Spleen (tissue), 11 donors: ENCODE data around the gene VENTX. TPM values are rescaled to one million over a fixed set of nuclear protein-coding genes. Genes with fewer than 3 reads are reported as not detected.

Source experiments
- DNase-seq: peaks from one replicate; pipeline ENCODE4 v3.0.0-alpha.2; 2020
- H3K27ac ChIP-seq, 8 donors: fragments of 200-600 bp; sonication (generic) in 7 of 8; 1 replicate in 4 of 8; 2 replicates in 4 of 8; pipeline versions ENCODE4 v1.5.0 to v1.8.0; 2016 to 2021; ENCODE audit warnings: inconsistent platforms in 4 of 8, mild to moderate bottlenecking in 4 of 8, moderate library complexity in 1 of 8
- H3K27me3 ChIP-seq, 7 donors: fragments of 200-600 bp; sonication (generic) in 6 of 7; replicated peaks in 1 of 7; 1 replicate in 4 of 7; 2 replicates in 3 of 7; pipeline versions ENCODE4 v1.5.0 to v1.8.0; 2016 to 2021; ENCODE audit warnings: inconsistent platforms in 3 of 7, mild to moderate bottlenecking in 1 of 7
- H3K36me3 ChIP-seq, 6 donors: fragments of 200-600 bp; sonication (generic) in 5 of 6; 1 replicate in 4 of 6; 2 replicates in 2 of 6; pipeline versions ENCODE4 v1.5.0 to v1.8.0; 2016 to 2021; ENCODE audit warnings: inconsistent platforms in 2 of 6
- H3K4me1 ChIP-seq, 6 donors: fragments of 200-600 bp; sonication (generic) in 5 of 6; 1 replicate in 3 of 6; 2 replicates in 3 of 6; pipeline versions ENCODE4 v1.5.0 to v1.8.0; 2016 to 2021; ENCODE audit warnings: inconsistent platforms in 3 of 6
- H3K4me3 ChIP-seq, 8 donors: fragments of 200-600 bp; sonication (generic) in 7 of 8; 1 replicate in 4 of 8; 2 replicates in 4 of 8; pipeline versions ENCODE4 v1.5.0 to v1.8.0; 2016 to 2021; ENCODE audit warnings: inconsistent platforms in 4 of 8, mild to moderate bottlenecking in 4 of 8, moderate library complexity in 2 of 8
- H3K9me3 ChIP-seq, 8 donors: fragments of 200-600 bp; sonication (generic) in 7 of 8; 1 replicate in 4 of 8; 2 replicates in 4 of 8; pipeline versions ENCODE4 v1.5.0 to v1.8.0; 2016 to 2021; ENCODE audit warnings: inconsistent platforms in 4 of 8
- CTCF ChIP-seq, 11 experiments: fragments of 200-600 bp in 7 of 11; fragments of 450-650 bp in 4 of 11; sonication (generic) in 4 of 11; IDR thresholded peaks in 8 of 11; conservative IDR thresholded peaks in 3 of 11; 1 replicate in 7 of 11; 2 replicates in 4 of 11; pipeline versions ENCODE4 v1.4.0 to v1.8.0; 2016 to 2021; ENCODE audit warnings: antibody characterized with exemption in 11 of 11, inconsistent platforms in 4 of 11, mild to moderate bottlenecking in 1 of 11
- POLR2A ChIP-seq, 3 donors: fragments of 450-650 bp; IDR thresholded peaks; one replicate each; pipeline ENCODE4 v1.5.1; 2017; ENCODE audit warnings: antibody characterized with exemption in 3 of 3, mild to moderate bottlenecking in 1 of 3
- POLR2AphosphoS5 ChIP-seq, 3 donors: sonication (generic); formaldehyde crosslinking; IDR thresholded peaks; one replicate each; pipeline ENCODE4 v1.5.1; 2017; ENCODE audit warnings: antibody characterized with exemption in 3 of 3
- WGBS, 5 donors: extraction: QIAGEN DNeasy Blood & Tissue Kit in 3 of 5; methylation state at CpG; one replicate each; pipeline versions ENCODE4 v1.1.5 to v1.1.7; 2013 to 2018; 5-methylcytosine and 5-hydroxymethylcytosine counted together
- intact Hi-C: fragments of 100-400 bp; cut with DNase I; formaldehyde crosslinking; loops from one replicate; pipeline ENCODE4 v1.15.0; 2023; ENCODE audit warnings: low total_unique reads
- polyA plus RNA-seq, 3 donors: library from polyadenylated mRNA; stranded (reverse); fragments of 200-250 nt; gene quantifications; one replicate each; pipeline ENCODE4 v1.2.1, GENCODE V29; 2013
- total RNA-seq, 7 donors: library from RNA; depleted of rRNA in 3 of 7; stranded (reverse); fragments of >200 nt in 3 of 7; fragmentation: NEBNext Ultra II Directional in 4 of 7; extraction: Animal tissue kit (Norgen Biotek cat#: 25700) in 4 of 7; gene quantifications; one replicate each; pipeline versions ENCODE4 v1.1.0 to v1.2.1, GENCODE V29; 2016 to 2021
- donor health status: healthy with polysubstance abuse.
- donor health status: DM: no; HTN: no; CAD: no; lungs with moderate emphysema.
- donor health status: DM: no; HTN: no; CAD: no.
- donor health status: Bipolar disorder and iron deficiency.
- donor health status: healthy.
- donor health status: DM: no; HTN: no; CAD: no.
- donor health status: DM: yes; HTN: yes; CAD: no.

Gene VENTX
- total and polyA plus RNA-seq, 10 donors: 0.76 to 10.4 (median 3.2) TPM

GRCh38 chr10:133259602-133259989 lies 21.9 kb downstream of the VENTX start:
- Histone ChIP-seq H3K4me3 (peak overlapping the region in 1 of 8 donors; percentile 54), H3K9me3 (no peaks in the 10 kb centered on the region), H3K4me1 (peaks cover 29 to 78% (median 67%) of the 10 kb centered on the region in 6 donors), H3K27me3 (peaks cover 0 to 8% (median 0%) of the 10 kb centered on the region in 7 donors), H3K27ac (peak overlapping the region in 7 of 8 donors; percentile 61 to 89 (median 71)), H3K36me3 (peaks cover 0 to 15% (median 2%) of the 10 kb centered on the region in 6 donors)
- whole genome bisulfite sequencing, 5 donors: 46 to 67% (median 56%) methylated on average over 8 to 12 of the region's 12 CpGs
- no peak for DNase-seq
- TF ChIP-seq CTCF (IDR thresholded peaks at IDR 0.05 in 8 of 11, conservative IDR thresholded peaks at IDR 0.05 in 3 of 11) (no peak), POLR2A (IDR thresholded peaks at IDR 0.05) (no peak), POLR2AphosphoS5 (IDR thresholded peaks at IDR 0.05) (no peak)
- intact Hi-C loops: loop anchor here (10.0 kb wide), 1 partner anchor 115 kb away; no protein-coding TSS in a partner anchor

- Histone ChIP-seq H3K27me3 (no peaks in the 10 kb centered on the region), H3K27ac (peak overlapping the region; percentile 74 to 96 (median 88)), H3K4me1 (peaks cover 29 to 92% (median 68%) of the 10 kb centered on the region in 6 donors), H3K36me3 (peaks cover 0 to 22% (median 2%) of the 10 kb centered on the region in 6 donors), H3K4me3 (peak overlapping the region; percentile 48 to 83 (median 76)), H3K9me3 (no peaks in the 10 kb centered on the region)
- intact Hi-C loops: no loop called here
- DNase-seq: peak; percentile 95
- WGBS, 5 donors: 15 to 40% (median 19%) methylated on average over 21 to 50 of the region's 50 CpGs
- TF ChIP-seq CTCF (IDR thresholded peaks at IDR 0.05 in 8 of 11, conservative IDR thresholded peaks at IDR 0.05 in 3 of 11) (peak in 1 of 11 experiments; percentile 12), POLR2AphosphoS5 (IDR thresholded peaks at IDR 0.05) (peak in 1 of 3 donors; percentile 69), POLR2A (IDR thresholded peaks at IDR 0.05) (no peak)
These were observed 23.5 kb downstream of the VENTX start for GRCh38 chr10:133260895-133261725.

GRCh38 chr10:133261726-133262325 lies 24.2 kb downstream of the VENTX start:
- intact Hi-C loops: no loop called here
- WGBS, 5 donors: 0 to 2% (median 1%) methylated on average over 16 to 79 of the region's 79 CpGs
- peak; percentile 97 for DNase-seq
- Histone ChIP-seq H3K36me3 (peaks cover 0 to 29% (median 5%) of the 10 kb centered on the region in 6 donors), H3K27me3 (no peaks in the 10 kb centered on the region), H3K27ac (peak overlapping the region; percentile 74 to 96 (median 88)), H3K9me3 (no peaks in the 10 kb centered on the region), H3K4me3 (peak overlapping the region; percentile 48 to 83 (median 76)), H3K4me1 (peaks cover 29 to 89% (median 67%) of the 10 kb centered on the region in 6 donors)
- no peak for TF ChIP-seq CTCF (IDR thresholded peaks at IDR 0.05 in 8 of 11, conservative IDR thresholded peaks at IDR 0.05 in 3 of 11)
- TF ChIP-seq POLR2AphosphoS5 (IDR thresholded peaks at IDR 0.05): peak; percentile 64 to 75 (median 72)
- TF ChIP-seq POLR2A (IDR thresholded peaks at IDR 0.05): peak in 1 of 3 donors; percentile 32
